Right lobe of liver (tissue), 6 donors: ENCODE data around the gene ADGRL3. TPM values are rescaled to one million over a fixed set of nuclear protein-coding genes. Genes with fewer than 3 reads are reported as not detected.
"Not testable (repeated sequence)": the region's sequence is repeated elsewhere in the genome, so short reads cannot be mapped to it uniquely, and the experiment has no call there.

Source experiments
- ATAC-seq, 4 donors: fragments of 200-7000 bp; cut with Tn5 transposase; one replicate each; pipeline ENCODE4 v1.9.1; 2020; ENCODE audit warnings: mild to moderate bottlenecking in 4 of 4, moderate library complexity in 4 of 4
- DNase-seq, 3 donors: peaks; one replicate each; pipeline ENCODE4 v3.0.0-alpha.2; 2020
- H3K27ac ChIP-seq, 3 donors: fragments of 200-600 bp; one replicate each; pipeline ENCODE4 v1.8.0; 2022
- H3K27me3 ChIP-seq, 2 donors: fragments of 200-600 bp; one replicate each; pipeline ENCODE4 v1.8.0; 2022
- H3K36me3 ChIP-seq, 4 donors: fragments of 200-600 bp; sonication (generic) in 1 of 4; one replicate each; pipeline versions ENCODE4 v1.5.1 to v1.8.0; 2017 to 2022; ENCODE audit warnings: control low read depth in 1 of 4
- H3K4me1 ChIP-seq, 4 donors: fragments of 200-600 bp; sonication (generic) in 1 of 4; one replicate each; pipeline versions ENCODE4 v1.5.1 to v1.8.0; 2017 to 2022; ENCODE audit warnings: control low read depth in 1 of 4
- H3K4me3 ChIP-seq, 3 donors: fragments of 200-600 bp; one replicate each; pipeline ENCODE4 v1.8.0; 2022
- H3K9me3 ChIP-seq, 4 donors: fragments of 200-600 bp; sonication (generic) in 1 of 4; one replicate each; pipeline versions ENCODE4 v1.5.1 to v1.8.0; 2017 to 2022; ENCODE audit warnings: control low read depth in 1 of 4
- CTCF ChIP-seq, 4 donors: fragments of 200-600 bp in 3 of 4; fragments of 450-650 bp in 1 of 4; IDR thresholded peaks; one replicate each; pipeline versions ENCODE4 v1.5.1 to v1.8.0; 2016 to 2022; ENCODE audit warnings: antibody characterized with exemption in 4 of 4, mild to moderate bottlenecking in 2 of 4
- POLR2A ChIP-seq: fragments of 450-650 bp; IDR thresholded peaks from one replicate; pipeline ENCODE4 v1.6.1; 2017; ENCODE audit warnings: antibody characterized with exemption, mild to moderate bottlenecking
- WGBS: methylation state at CpG from one replicate; pipeline ENCODE4 v1.1.6; 2018; ENCODE audit warnings: low coverage, low lambda C conversion rate; ENCODE audit not compliant: insufficient coverage; ENCODE audit errors: missing lambda C conversion rate; 5-methylcytosine and 5-hydroxymethylcytosine counted together
- intact Hi-C, 2 donors: fragments of 100-400 bp; cut with DNase I; formaldehyde crosslinking; loops; one replicate each; pipeline versions ENCODE4 v1.11.2 to v1.14.1; 2022
- total RNA-seq, 6 experiments: library from RNA; depleted of rRNA in 2 of 6; stranded (reverse); fragments of >200 nt in 2 of 6; fragmentation: NEBNext Ultra II Directional in 3 of 6; extraction: Animal tissue kit (Norgen Biotek cat#: 25700) in 3 of 6; gene quantifications; one replicate each; pipeline versions ENCODE4 v1.1.0 to v1.2.4, GENCODE V29; 2016 to 2023
- donor health status: DM: no; HTN: yes; CAD: no.
- donor health status: DM: no; HTN: no; CAD: no.
- donor health status: DM: no; HTN: no; CAD: no.
- donor health status: DM: no; HTN: yes; CAD: no.
- donor health status: DM: no; HTN: yes; CAD: no.

Gene ADGRL3
- total RNA-seq, 6 experiments from 2014 or later = 0.06 to 1.1 (median 0.35) TPM

- TF ChIP-seq CTCF (IDR thresholded peaks at IDR 0.05) (no peak), POLR2A (no peak)
- H3K36me3 ChIP-seq = no peaks in the 10 kb centered on the region
- no peaks in the 10 kb centered on the region for H3K9me3 ChIP-seq
- no peak for DNase-seq
- ATAC-seq = no peak
- H3K27ac ChIP-seq = no peak overlapping the region
- no peaks in the 10 kb centered on the region for H3K4me1 ChIP-seq
- H3K4me3 ChIP-seq = no peak overlapping the region
- WGBS = 47% methylated on average over 2 of the region's 2 CpGs
- intact Hi-C loops = no loop called here
- no peaks in the 10 kb centered on the region for H3K27me3 ChIP-seq
Observed at GRCh38 chr4:61505773-61506685, 305.9 kb downstream of the ADGRL3 start.

DNA sequence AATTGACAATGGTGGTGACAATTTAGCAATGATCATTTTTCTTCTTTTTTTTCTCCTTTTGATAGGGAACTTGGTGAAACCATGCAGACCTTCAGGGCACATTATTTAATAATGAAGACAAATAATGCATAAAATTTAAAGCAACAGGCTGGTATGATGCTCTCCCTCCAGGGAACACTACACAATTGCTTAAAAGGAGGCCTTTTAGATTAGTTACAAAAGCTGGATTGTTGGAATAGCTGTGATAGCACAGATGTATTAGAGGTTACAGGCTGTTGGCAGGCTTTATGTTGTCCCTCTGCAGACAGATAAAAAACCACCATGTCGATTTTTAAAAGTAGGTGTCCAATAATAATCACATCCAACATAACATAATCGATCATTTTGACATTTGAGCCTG is 307.0 kb downstream of the ADGRL3 start:
- no peaks in the 10 kb centered on the region for H3K27me3 ChIP-seq
- DNase-seq = no peak
- no peak for ATAC-seq
- WGBS = 63% methylated on average over 2 of the region's 2 CpGs
- H3K36me3 ChIP-seq = no peaks in the 10 kb centered on the region
- no peaks in the 10 kb centered on the region for H3K9me3 ChIP-seq
- no peaks in the 10 kb centered on the region for H3K4me1 ChIP-seq
- H3K4me3 ChIP-seq = no peak overlapping the region
- no peak overlapping the region for H3K27ac ChIP-seq
- intact Hi-C loops = no loop called here
- TF ChIP-seq CTCF (IDR thresholded peaks at IDR 0.05) = no peak
- TF ChIP-seq POLR2A = no peak

- H3K9me3 ChIP-seq, H3K36me3 ChIP-seq, H3K4me3 ChIP-seq, H3K4me1 ChIP-seq, H3K27me3 ChIP-seq, H3K27ac ChIP-seq, ATAC-seq, DNase-seq, intact Hi-C loops: not testable (repeated sequence)
- WGBS = 72% methylated on average over 3 of the region's 3 CpGs
Observed at GRCh38 chr4:61509721-61510241, 309.7 kb downstream of the ADGRL3 start.

- Histone ChIP-seq H3K27me3 (no peaks in the 10 kb centered on the region), H3K4me3 (no peak overlapping the region), H3K36me3 (no peaks in the 10 kb centered on the region), H3K9me3 (no peaks in the 10 kb centered on the region), H3K4me1 (no peaks in the 10 kb centered on the region), H3K27ac (no peak overlapping the region)
- TF ChIP-seq POLR2A (no peak), CTCF (IDR thresholded peaks at IDR 0.05) (no peak)
- no peak for DNase-seq
- 35% methylated on average over 2 of the region's 2 CpGs for WGBS
- no peak for ATAC-seq
- intact Hi-C loops = no loop called here
Observed at GRCh38 chr4:61511716-61512488, 311.8 kb downstream of the ADGRL3 start.

GRCh38 chr4:61514991-61515390 is 314.9 kb downstream of the ADGRL3 start:
- H3K4me1 ChIP-seq = no peaks in the 10 kb centered on the region
- H3K36me3 ChIP-seq = no peaks in the 10 kb centered on the region
- no peak for TF ChIP-seq CTCF (IDR thresholded peaks at IDR 0.05)
- TF ChIP-seq POLR2A = no peak
- no peaks in the 10 kb centered on the region for H3K9me3 ChIP-seq
- no peak for ATAC-seq
- 19% methylated on average over 2 of the region's 2 CpGs for WGBS
- DNase-seq = no peak
- no peak overlapping the region for H3K4me3 ChIP-seq
- intact Hi-C loops = no loop called here
- H3K27me3 ChIP-seq = no peaks in the 10 kb centered on the region
- H3K27ac ChIP-seq = no peak overlapping the region
